GM12892 (cell line): ENCODE measurements around the gene AFDN.

ENCODE experiments used
- POLR2A ChIP-seq: IDR thresholded peaks from 2 replicates; pipeline ENCODE4 v1.6.1; 2011; ENCODE audit warnings: low read depth, low read length, control low read depth
- POLR2AphosphoS5 ChIP-seq: IDR thresholded peaks from 2 replicates; pipeline ENCODE4 v1.6.1; 2011; ENCODE audit warnings: low read depth, low read length, control low read depth

GRCh38 chr6:167850782-167851181 lies 24.1 kb downstream of the AFDN start:
- TF ChIP-seq POLR2AphosphoS5 (no peak), POLR2A (no peak)
